ENCODE measurements around the gene PCDHA10. TPM values are rescaled to one million over a fixed set of nuclear protein-coding genes. Genes with fewer than 3 reads are reported as not detected.
"Not testable (repeated sequence)": the region's sequence is repeated elsewhere in the genome, so short reads cannot be mapped to it uniquely, and the experiment has no call there.

Gene PCDHA10
- under 0.01 TPM in 2 replicates for total RNA-seq (2012; rRNA removed)

DNA sequence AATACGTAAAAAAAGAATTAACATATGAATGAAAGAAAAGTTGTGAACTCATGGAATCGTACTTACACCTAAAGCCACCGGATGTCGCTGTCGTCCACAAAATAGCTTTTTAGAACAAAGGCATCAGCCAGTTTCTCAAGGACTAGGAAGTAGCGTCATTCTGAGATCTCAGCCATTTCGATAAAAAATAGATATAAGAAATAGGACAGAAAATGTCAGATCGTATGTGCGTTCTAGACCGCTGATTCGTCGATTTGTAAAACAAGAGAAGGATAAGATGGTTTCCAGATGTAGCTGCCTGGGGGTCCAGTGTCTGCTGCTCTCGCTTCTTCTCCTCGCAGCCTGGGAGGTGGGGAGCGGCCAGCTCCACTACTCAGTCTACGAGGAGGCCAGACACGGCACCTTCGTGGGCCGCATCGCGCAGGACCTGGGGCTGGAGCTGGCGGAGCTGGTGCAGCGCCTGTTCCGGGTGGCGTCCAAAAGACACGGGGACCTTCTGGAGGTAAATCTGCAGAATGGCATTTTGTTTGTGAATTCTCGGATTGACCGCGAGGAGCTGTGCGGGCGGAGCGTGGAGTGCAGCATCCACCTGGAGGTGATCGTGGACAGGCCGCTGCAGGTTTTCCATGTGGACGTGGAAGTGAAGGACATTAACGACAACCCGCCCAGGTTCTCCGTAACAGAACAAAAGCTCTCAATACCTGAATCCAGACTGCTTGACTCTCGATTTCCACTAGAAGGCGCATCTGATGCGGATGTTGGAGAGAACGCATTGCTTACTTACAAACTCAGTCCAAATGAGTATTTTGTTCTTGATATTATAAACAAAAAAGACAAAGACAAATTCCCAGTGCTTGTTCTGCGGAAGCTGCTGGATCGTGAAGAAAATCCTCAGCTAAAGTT is at the start of gene PCDHA10:
Gene PCDHA10 (plus strand): TSS at position 126 of the 903 bp plus-strand sequence. CDS start 152 bp downstream, at position 278.
- no peak within 1 kb of the TSS for H3K4me2 ChIP-seq (ENCODE audit: low read length)
- H3K9ac ChIP-seq (ENCODE audit: low read depth, low read length): no peak within 1 kb of the TSS
- H3K27me3 ChIP-seq (ENCODE audit: control insufficient read depth, insufficient read depth, low read length): no peaks in the 10 kb centered on the region
- H3K4me1 ChIP-seq (ENCODE audit: control insufficient read depth, insufficient read depth, low read length): no peaks in the 10 kb centered on the region
- H3K36me3 ChIP-seq (ENCODE audit: insufficient read depth, low read length): no peaks in the 10 kb centered on the region
- H3K9me3 ChIP-seq (replicated peaks; ENCODE audit: low read length): no peaks in the 10 kb centered on the region
- H3K4me3 ChIP-seq (ENCODE audit: low read length): no peak within 1 kb of the TSS

DNA sequence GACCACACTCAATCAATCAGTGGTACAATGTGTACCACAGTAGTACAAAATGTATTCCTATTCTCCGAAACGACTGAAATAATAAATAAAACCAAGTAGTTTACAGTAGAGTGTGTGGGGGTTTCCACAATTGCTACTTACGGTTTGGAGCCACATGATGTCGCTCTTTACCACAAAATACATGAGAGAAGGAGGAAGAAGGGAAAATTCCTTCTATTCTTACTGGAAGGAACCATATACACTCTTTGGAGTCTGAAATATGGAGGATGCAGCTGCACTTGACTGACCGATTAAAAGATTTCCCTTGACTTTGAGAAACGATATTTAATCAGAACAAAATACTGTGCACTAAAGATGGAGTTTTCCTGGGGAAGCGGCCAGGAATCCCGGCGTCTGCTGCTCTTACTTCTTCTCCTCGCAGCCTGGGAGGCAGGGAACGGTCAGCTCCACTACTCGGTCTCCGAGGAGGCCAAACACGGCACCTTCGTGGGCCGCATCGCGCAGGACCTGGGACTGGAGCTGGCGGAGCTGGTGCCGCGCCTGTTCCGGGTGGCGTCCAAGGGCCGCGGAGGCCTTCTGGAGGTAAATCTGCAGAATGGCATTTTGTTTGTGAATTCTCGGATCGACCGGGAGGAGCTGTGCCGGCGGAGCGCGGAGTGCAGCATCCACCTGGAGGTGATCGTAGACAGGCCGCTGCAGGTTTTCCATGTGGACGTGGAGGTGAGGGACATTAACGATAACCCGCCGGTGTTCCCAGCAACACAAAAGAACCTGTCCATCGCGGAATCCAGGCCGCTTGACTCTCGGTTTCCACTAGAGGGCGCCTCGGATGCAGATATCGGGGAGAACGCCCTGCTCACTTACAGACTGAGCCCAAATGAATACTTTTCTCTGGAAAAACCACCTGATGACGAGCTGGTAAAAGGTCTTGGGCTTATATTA is 48.6 kb upstream of the PCDHA10 start, which contains the start of gene PCDHA4:
Gene PCDHA4 (plus strand): TSS at position 235 of the 942 bp plus-strand sequence.
- no peaks in the 10 kb centered on the region for H3K4me1 ChIP-seq (ENCODE audit: control insufficient read depth, insufficient read depth, low read length)
- H3K9me3 ChIP-seq (replicated peaks; ENCODE audit: low read length): peaks cover 6% of the 10 kb centered on the region
- H3K9ac ChIP-seq (ENCODE audit: low read depth, low read length): peak within 1 kb of the TSS; percentile 35
- peak within 1 kb of the TSS; percentile 63 for H3K4me3 ChIP-seq (ENCODE audit: low read length)
- H3K36me3 ChIP-seq (ENCODE audit: insufficient read depth, low read length): no peaks in the 10 kb centered on the region
- H3K27me3 ChIP-seq (ENCODE audit: control insufficient read depth, insufficient read depth, low read length): no peaks in the 10 kb centered on the region
- no peak within 1 kb of the TSS for H3K4me2 ChIP-seq (ENCODE audit: low read length)

- not testable (repeated sequence) for H3K4me3 ChIP-seq (ENCODE audit: low read length); H3K4me2 ChIP-seq (ENCODE audit: low read length); H3K27me3 ChIP-seq (ENCODE audit: control insufficient read depth, insufficient read depth, low read length); H3K9ac ChIP-seq (ENCODE audit: low read depth, low read length); H3K9me3 ChIP-seq (replicated peaks; ENCODE audit: low read length); H3K36me3 ChIP-seq (ENCODE audit: insufficient read depth, low read length); H3K4me1 ChIP-seq (ENCODE audit: control insufficient read depth, insufficient read depth, low read length)
These were observed 47.3 kb upstream of the PCDHA10 start for GRCh38 chr5:140808241-140808888.

GRCh38 chr5:140808889-140809291 is 46.8 kb upstream of the PCDHA10 start:
- Histone ChIP-seq H3K4me2 (ENCODE audit: low read length) (no peak overlapping the region), H3K4me3 (ENCODE audit: low read length) (no peak overlapping the region), H3K27me3 (ENCODE audit: control insufficient read depth, insufficient read depth, low read length) (no peaks in the 10 kb centered on the region), H3K36me3 (ENCODE audit: insufficient read depth, low read length) (no peaks in the 10 kb centered on the region), H3K9me3 (replicated peaks; ENCODE audit: low read length) (peaks cover 6% of the 10 kb centered on the region), H3K4me1 (ENCODE audit: control insufficient read depth, insufficient read depth, low read length) (no peaks in the 10 kb centered on the region), H3K9ac (ENCODE audit: low read depth, low read length) (no peak overlapping the region)

DNA sequence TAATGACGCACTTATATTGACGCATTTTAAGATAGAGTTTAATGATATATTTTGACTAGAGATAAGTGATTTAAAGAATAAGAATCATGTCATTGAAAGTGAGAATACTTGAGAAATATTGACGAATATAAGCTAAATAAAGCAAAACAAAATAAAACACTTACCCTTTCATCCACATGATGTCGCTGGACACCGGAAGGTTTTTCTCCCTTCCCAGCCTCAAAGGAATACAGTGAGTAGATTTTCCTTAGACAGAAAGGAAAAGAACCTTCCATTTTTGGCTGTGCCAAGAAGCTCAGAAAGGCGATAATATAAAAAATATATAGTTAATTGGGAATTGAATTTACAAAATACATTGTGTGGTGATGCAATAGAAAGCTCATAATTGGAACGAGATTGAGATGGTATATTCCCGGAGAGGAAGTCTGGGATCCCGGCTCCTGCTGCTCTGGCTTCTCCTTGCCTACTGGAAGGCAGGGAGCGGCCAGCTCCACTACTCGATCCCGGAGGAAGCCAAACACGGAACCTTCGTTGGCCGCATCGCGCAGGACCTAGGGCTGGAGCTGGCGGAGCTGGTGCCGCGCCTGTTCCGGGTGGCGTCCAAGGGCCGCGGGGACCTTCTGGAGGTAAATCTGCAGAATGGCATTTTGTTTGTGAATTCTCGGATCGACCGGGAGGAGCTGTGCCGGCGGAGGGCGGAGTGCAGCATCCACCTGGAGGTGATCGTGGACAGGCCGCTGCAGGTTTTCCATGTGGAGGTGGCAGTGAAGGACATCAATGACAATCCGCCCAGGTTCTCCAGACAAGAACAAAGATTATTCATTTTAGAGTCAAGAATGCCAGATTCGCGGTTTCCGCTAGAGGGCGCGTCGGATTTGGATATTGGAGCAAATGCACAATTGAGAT is 34.1 kb upstream of the PCDHA10 start, which contains the start of gene PCDHA5:
Gene PCDHA5 (plus strand): TSS at position 239 of the 906 bp plus-strand sequence.
- Histone ChIP-seq H3K4me3 (ENCODE audit: low read length) (no peak within 1 kb of the TSS), H3K4me2 (ENCODE audit: low read length) (no peak within 1 kb of the TSS), H3K9me3 (replicated peaks; ENCODE audit: low read length) (no peaks in the 10 kb centered on the region), H3K9ac (ENCODE audit: low read depth, low read length) (no peak within 1 kb of the TSS), H3K4me1 (ENCODE audit: control insufficient read depth, insufficient read depth, low read length) (no peaks in the 10 kb centered on the region), H3K27me3 (ENCODE audit: control insufficient read depth, insufficient read depth, low read length) (no peaks in the 10 kb centered on the region), H3K36me3 (ENCODE audit: insufficient read depth, low read length) (no peaks in the 10 kb centered on the region)

- no peak overlapping the region for H3K4me2 ChIP-seq (ENCODE audit: low read length)
- H3K36me3 ChIP-seq (ENCODE audit: insufficient read depth, low read length): no peaks in the 10 kb centered on the region
- no peaks in the 10 kb centered on the region for H3K4me1 ChIP-seq (ENCODE audit: control insufficient read depth, insufficient read depth, low read length)
- no peaks in the 10 kb centered on the region for H3K27me3 ChIP-seq (ENCODE audit: control insufficient read depth, insufficient read depth, low read length)
- no peak overlapping the region for H3K9ac ChIP-seq (ENCODE audit: low read depth, low read length)
- H3K9me3 ChIP-seq (replicated peaks; ENCODE audit: low read length): no peaks in the 10 kb centered on the region
- H3K4me3 ChIP-seq (ENCODE audit: low read length): no peak overlapping the region
These were observed 33.4 kb upstream of the PCDHA10 start for GRCh38 chr5:140822281-140822629.

- not testable (repeated sequence) for H3K9ac ChIP-seq (ENCODE audit: low read depth, low read length); H3K36me3 ChIP-seq (ENCODE audit: insufficient read depth, low read length); H3K4me2 ChIP-seq (ENCODE audit: low read length); H3K9me3 ChIP-seq (replicated peaks; ENCODE audit: low read length); H3K4me1 ChIP-seq (ENCODE audit: control insufficient read depth, insufficient read depth, low read length); H3K27me3 ChIP-seq (ENCODE audit: control insufficient read depth, insufficient read depth, low read length); H3K4me3 ChIP-seq (ENCODE audit: low read length)
These were observed 32.7 kb upstream of the PCDHA10 start for GRCh38 chr5:140822969-140823368.

DNA sequence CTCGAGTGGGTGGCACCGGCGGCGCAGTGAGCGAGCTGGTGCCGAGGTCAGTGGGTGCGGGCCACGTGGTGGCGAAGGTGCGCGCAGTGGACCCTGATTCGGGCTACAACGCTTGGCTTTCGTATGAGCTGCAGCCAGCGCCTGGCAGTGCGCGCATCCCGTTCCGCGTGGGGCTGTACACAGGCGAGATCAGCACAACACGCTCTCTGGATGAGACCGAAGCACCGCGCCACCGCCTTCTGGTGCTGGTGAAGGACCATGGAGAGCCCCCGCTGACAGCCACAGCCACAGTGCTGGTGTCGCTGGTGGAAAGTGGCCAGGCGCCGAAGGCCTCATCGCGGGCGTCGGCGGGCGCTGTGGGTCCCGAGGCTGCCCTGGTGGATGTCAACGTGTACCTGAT is 32.2 kb upstream of the PCDHA10 start:
- no peak overlapping the region for H3K9ac ChIP-seq (ENCODE audit: low read depth, low read length)

GRCh38 chr5:140827704-140828361 is 27.9 kb upstream of the PCDHA10 start, which contains the start of gene PCDHA6:
TSS of gene PCDHA6 (plus strand) at chr5:140827960. CDS start at chr5:140828092, 132 bp downstream.
- H3K4me1 ChIP-seq (ENCODE audit: control insufficient read depth, insufficient read depth, low read length): no peaks in the 10 kb centered on the region
- H3K36me3 ChIP-seq (ENCODE audit: insufficient read depth, low read length): no peaks in the 10 kb centered on the region
- H3K9me3 ChIP-seq (replicated peaks; ENCODE audit: low read length): no peaks in the 10 kb centered on the region
- no peaks in the 10 kb centered on the region for H3K27me3 ChIP-seq (ENCODE audit: control insufficient read depth, insufficient read depth, low read length)
- no peak within 1 kb of the TSS for H3K4me2 ChIP-seq (ENCODE audit: low read length)
- H3K4me3 ChIP-seq (ENCODE audit: low read length): peak within 1 kb of the TSS; percentile 24
- H3K9ac ChIP-seq (ENCODE audit: low read depth, low read length): no peak within 1 kb of the TSS

More for the DNA sequence above, 32.2 kb upstream of the PCDHA10 start:
- no peaks in the 10 kb centered on the region for H3K36me3 ChIP-seq (ENCODE audit: insufficient read depth, low read length)
- H3K9me3 ChIP-seq (replicated peaks; ENCODE audit: low read length): no peaks in the 10 kb centered on the region
- H3K4me1 ChIP-seq (ENCODE audit: control insufficient read depth, insufficient read depth, low read length): no peaks in the 10 kb centered on the region
- no peaks in the 10 kb centered on the region for H3K27me3 ChIP-seq (ENCODE audit: control insufficient read depth, insufficient read depth, low read length)
- no peak overlapping the region for H3K4me3 ChIP-seq (ENCODE audit: low read length)
- no peak overlapping the region for H3K4me2 ChIP-seq (ENCODE audit: low read length)

DNA sequence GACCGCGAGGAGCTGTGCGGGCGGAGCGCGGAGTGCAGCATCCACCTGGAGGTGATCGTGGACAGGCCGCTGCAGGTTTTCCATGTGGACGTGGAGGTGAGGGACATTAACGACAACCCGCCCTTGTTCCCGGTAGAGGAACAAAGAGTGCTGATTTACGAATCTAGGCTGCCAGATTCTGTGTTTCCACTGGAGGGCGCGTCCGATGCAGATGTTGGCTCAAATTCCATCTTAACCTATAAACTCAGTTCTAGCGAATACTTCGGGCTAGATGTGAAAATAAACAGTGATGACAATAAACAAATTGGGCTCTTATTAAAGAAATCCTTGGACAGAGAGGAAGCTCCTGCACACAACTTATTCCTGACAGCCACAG is 27.3 kb upstream of the PCDHA10 start:
- no peaks in the 10 kb centered on the region for H3K27me3 ChIP-seq (ENCODE audit: control insufficient read depth, insufficient read depth, low read length)

More for the DNA sequence above, 27.3 kb upstream of the PCDHA10 start:
- no peak overlapping the region for H3K4me3 ChIP-seq (ENCODE audit: low read length)
- no peaks in the 10 kb centered on the region for H3K4me1 ChIP-seq (ENCODE audit: control insufficient read depth, insufficient read depth, low read length)
- no peak overlapping the region for H3K9ac ChIP-seq (ENCODE audit: low read depth, low read length)
- H3K4me2 ChIP-seq (ENCODE audit: low read length): no peak overlapping the region
- H3K9me3 ChIP-seq (replicated peaks; ENCODE audit: low read length): no peaks in the 10 kb centered on the region
- H3K36me3 ChIP-seq (ENCODE audit: insufficient read depth, low read length): no peaks in the 10 kb centered on the region
